SK-N-SH treated with all-trans-retinoic acid at 6 μM for 48 hours (cell line): ENCODE data around the gene CDC42SE2.
A peak's percentile ranks its signal among the peaks of the same experiment; 100 is the strongest.

Source experiments
- ATAC-seq: fragments of 200-7000 bp; cut with Tn5 transposase; 3 replicates; pipeline ENCODE4 v1.9.1; 2020; ENCODE audit warnings: mild to moderate bottlenecking, moderate library complexity
- ARNTL ChIP-seq: fragments of 450-650 bp; formaldehyde crosslinking; IDR thresholded peaks from 2 replicates; pipeline ENCODE4 v1.5.0; 2020; ENCODE audit warnings: low read depth, mild to moderate bottlenecking, moderate library complexity, borderline replicate concordance
- BACH2 ChIP-seq: fragments of 250-450 bp; sonication (Bioruptor Pico); IDR thresholded peaks from 2 replicates; pipeline ENCODE4 v1.9.0; 2021; ENCODE audit warnings: mild to moderate bottlenecking, borderline replicate concordance
- CSDC2 ChIP-seq: fragments of 250-450 bp; sonication (Bioruptor Pico); IDR thresholded peaks from 2 replicates; pipeline ENCODE4 v1.5.0; 2020; ENCODE audit warnings: mild to moderate bottlenecking, moderate library complexity
- ESRRG ChIP-seq: fragments of 250-450 bp; sonication (Bioruptor Pico); IDR thresholded peaks from 2 replicates; pipeline ENCODE4 v1.6.1; 2021; ENCODE audit warnings: mild to moderate bottlenecking
- GLIS3 ChIP-seq: fragments of 250-450 bp; sonication (Bioruptor Pico); IDR thresholded peaks from 2 replicates; pipeline ENCODE4 v1.5.0; 2020; ENCODE audit warnings: mild to moderate bottlenecking, moderate library complexity
- ISL1 ChIP-seq: fragments of 250-450 bp; sonication (Bioruptor Pico); IDR thresholded peaks from 2 replicates; pipeline ENCODE4 v2.1.2; 2022; ENCODE audit warnings: mild to moderate bottlenecking, moderate library complexity
- OSR1 ChIP-seq: fragments of 250-450 bp; sonication (Bioruptor Pico); IDR thresholded peaks from 2 replicates; pipeline ENCODE4 v1.8.0; 2022; ENCODE audit warnings: moderate library complexity, mild to moderate bottlenecking, inconsistent platforms
- POU6F1 ChIP-seq: fragments of 250-450 bp; sonication (Bioruptor Pico); IDR thresholded peaks from 2 replicates; pipeline ENCODE4 v1.8.0; 2021; ENCODE audit warnings: low read depth, mild to moderate bottlenecking, moderate library complexity, borderline replicate concordance
- PPARA ChIP-seq: fragments of 250-450 bp; sonication (Bioruptor Pico); IDR thresholded peaks from 2 replicates; pipeline ENCODE4 v1.5.0; 2020; ENCODE audit warnings: mild to moderate bottlenecking, borderline replicate concordance
- RARB ChIP-seq: fragments of 250-450 bp; sonication (Bioruptor Pico); IDR thresholded peaks from 2 replicates; pipeline ENCODE4 v1.8.0; 2021; ENCODE audit warnings: mild to moderate bottlenecking, moderate library complexity
- SNAI2 ChIP-seq: fragments of 250-450 bp; sonication (Bioruptor Pico); IDR thresholded peaks from 2 replicates; pipeline ENCODE4 v1.5.0; 2020; ENCODE audit warnings: mild to moderate bottlenecking, moderate library complexity
- TCF4 ChIP-seq: fragments of 250-450 bp; sonication (Bioruptor Pico); IDR thresholded peaks from 2 replicates; pipeline ENCODE4 v1.8.0; 2021; ENCODE audit warnings: mild to moderate bottlenecking, moderate library complexity, borderline replicate concordance
- TOX ChIP-seq: fragments of 250-450 bp; sonication (Bioruptor Pico); IDR thresholded peaks from 2 replicates; pipeline ENCODE4 v1.8.0; 2021; ENCODE audit warnings: mild to moderate bottlenecking, moderate library complexity, borderline replicate concordance
- ZFP3 ChIP-seq: fragments of 250-450 bp; sonication (Bioruptor Pico); IDR thresholded peaks from 2 replicates; pipeline ENCODE4 v1.5.0; 2020; ENCODE audit warnings: mild to moderate bottlenecking, moderate library complexity
- ZFP30 ChIP-seq: fragments of 450-650 bp; formaldehyde crosslinking; IDR thresholded peaks from 2 replicates; pipeline ENCODE4 v1.5.0; 2022; ENCODE audit warnings: mild to moderate bottlenecking, moderate library complexity
- ZNF565 ChIP-seq: fragments of 450-650 bp; formaldehyde crosslinking; conservative IDR thresholded peaks from 2 replicates; pipeline ENCODE4 v1.5.0; 2020; ENCODE audit warnings: low read depth, mild to moderate bottlenecking, moderate library complexity
- ZNF70 ChIP-seq: fragments of 450-650 bp; formaldehyde crosslinking; IDR thresholded peaks from 2 replicates; pipeline ENCODE4 v1.5.0; 2020; ENCODE audit warnings: mild to moderate bottlenecking, moderate library complexity
- ZNF8 ChIP-seq: fragments of 450-650 bp; formaldehyde crosslinking; IDR thresholded peaks from 2 replicates; pipeline ENCODE4 v1.5.0; 2020; ENCODE audit warnings: mild to moderate bottlenecking, moderate library complexity
- TF ChIP-seq, protein P1 (sequence below): fragments of 250-450 bp; sonication (Bioruptor Pico); IDR thresholded peaks from 2 replicates; pipeline ENCODE4 v1.5.1; 2021; ENCODE audit warnings: mild to moderate bottlenecking, moderate library complexity
- TF ChIP-seq, protein P2 (sequence below): fragments of 250-450 bp; sonication (Bioruptor Pico); IDR thresholded peaks from 2 replicates; pipeline ENCODE4 v1.8.0; 2020; ENCODE audit warnings: mild to moderate bottlenecking, moderate library complexity, borderline replicate concordance

Gene CDC42SE2

DNA sequence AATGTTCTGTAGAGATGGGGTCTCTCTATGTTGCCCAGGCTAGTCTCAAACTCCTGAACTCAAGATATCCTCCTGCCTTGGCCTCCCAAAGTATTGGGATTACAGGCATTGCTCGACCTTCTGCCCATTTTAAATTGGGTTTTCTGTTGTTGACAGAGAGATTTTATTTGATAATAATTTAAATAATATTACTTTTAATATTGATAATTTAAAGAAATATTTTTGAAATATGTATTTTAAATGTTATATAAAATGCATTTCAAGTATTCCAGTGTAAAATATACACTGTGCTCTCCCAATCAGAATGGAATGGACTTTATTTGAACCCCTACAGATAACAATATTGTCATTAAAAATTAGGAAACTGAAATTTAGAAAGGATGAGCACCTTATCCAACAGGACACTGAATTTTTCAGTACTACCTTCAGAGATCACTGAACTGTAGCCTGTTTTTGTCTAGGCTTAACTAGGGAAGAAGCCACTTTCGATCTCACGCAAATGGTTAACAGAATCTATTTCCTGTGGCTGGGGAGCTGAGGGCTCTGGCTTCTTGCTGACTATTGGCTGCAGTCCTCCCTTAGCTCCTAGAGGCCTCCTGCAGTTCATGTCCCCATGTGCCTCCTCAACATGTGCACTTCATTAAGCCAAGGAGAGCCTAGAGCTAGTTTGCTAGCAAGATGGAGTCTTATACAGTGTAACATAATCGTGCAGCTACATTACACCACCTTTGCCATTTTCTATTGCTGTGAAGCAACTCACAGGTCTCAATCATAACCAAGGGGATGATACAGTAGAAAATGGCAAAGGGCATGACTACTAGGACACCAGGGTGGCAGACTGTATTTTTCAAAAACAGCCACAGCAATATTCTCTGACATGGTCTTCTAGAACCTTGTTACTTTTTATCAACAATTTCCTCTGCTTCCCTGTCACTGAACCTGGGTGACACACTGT is 150.0 kb downstream of the CDC42SE2 start:
- peak; percentile 55; the same call in 1 of the 3 replicates for ATAC-seq

DNA sequence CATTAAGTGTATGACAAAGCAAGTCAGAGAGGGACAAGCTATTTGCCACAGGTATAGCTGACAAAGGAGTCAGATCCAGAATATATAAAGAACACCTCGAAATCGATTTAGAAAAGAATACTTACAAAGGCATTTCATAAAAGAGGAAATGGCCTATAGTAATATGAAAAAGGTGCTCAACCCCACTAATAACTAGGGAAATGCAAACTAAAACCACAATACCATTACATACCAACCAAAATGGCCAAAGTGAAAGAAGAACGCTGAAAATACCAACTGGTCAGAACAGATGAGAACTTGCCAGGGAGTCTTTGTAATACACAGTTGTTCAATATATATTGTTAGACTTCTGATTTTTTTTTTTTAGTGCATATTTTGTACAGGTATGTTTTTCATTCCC is 152.9 kb downstream of the CDC42SE2 start:
- no peak for TF ChIP-seq ISL1 (CRISPR knock-in tag)
- ATAC-seq = no peak

More for the DNA sequence above, 150.0 kb downstream of the CDC42SE2 start:
- TF ChIP-seq POU6F1 (CRISPR knock-in tag) = no peak
- TF ChIP-seq TOX (CRISPR knock-in tag) = no peak
- no peak for TF ChIP-seq CSDC2 (CRISPR knock-in tag)
- TF ChIP-seq ZFP30 (CRISPR knock-in tag) = no peak
- TF ChIP-seq OSR1 (CRISPR knock-in tag) = no peak
- TF ChIP-seq TCF4 (CRISPR knock-in tag) = no peak
- TF ChIP-seq, protein P1, sequence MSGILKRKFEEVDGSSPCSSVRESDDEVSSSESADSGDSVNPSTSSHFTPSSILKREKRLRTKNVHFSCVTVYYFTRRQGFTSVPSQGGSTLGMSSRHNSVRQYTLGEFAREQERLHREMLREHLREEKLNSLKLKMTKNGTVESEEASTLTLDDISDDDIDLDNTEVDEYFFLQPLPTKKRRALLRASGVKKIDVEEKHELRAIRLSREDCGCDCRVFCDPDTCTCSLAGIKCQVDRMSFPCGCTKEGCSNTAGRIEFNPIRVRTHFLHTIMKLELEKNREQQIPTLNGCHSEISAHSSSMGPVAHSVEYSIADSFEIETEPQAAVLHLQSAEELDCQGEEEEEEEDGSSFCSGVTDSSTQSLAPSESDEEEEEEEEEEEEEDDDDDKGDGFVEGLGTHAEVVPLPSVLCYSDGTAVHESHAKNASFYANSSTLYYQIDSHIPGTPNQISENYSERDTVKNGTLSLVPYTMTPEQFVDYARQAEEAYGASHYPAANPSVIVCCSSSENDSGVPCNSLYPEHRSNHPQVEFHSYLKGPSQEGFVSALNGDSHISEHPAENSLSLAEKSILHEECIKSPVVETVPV (CRISPR knock-in tag) = no peak
- no peak for TF ChIP-seq ISL1 (CRISPR knock-in tag)
- TF ChIP-seq ZFP3 (CRISPR knock-in tag) = no peak
- TF ChIP-seq BACH2 (CRISPR knock-in tag) = no peak
- TF ChIP-seq, protein P2, sequence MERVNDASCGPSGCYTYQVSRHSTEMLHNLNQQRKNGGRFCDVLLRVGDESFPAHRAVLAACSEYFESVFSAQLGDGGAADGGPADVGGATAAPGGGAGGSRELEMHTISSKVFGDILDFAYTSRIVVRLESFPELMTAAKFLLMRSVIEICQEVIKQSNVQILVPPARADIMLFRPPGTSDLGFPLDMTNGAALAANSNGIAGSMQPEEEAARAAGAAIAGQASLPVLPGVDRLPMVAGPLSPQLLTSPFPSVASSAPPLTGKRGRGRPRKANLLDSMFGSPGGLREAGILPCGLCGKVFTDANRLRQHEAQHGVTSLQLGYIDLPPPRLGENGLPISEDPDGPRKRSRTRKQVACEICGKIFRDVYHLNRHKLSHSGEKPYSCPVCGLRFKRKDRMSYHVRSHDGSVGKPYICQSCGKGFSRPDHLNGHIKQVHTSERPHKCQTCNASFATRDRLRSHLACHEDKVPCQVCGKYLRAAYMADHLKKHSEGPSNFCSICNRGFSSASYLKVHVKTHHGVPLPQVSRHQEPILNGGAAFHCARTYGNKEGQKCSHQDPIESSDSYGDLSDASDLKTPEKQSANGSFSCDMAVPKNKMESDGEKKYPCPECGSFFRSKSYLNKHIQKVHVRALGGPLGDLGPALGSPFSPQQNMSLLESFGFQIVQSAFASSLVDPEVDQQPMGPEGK (CRISPR knock-in tag) = no peak
- TF ChIP-seq ZNF70 = no peak
- no peak for TF ChIP-seq PPARA (CRISPR knock-in tag)
- TF ChIP-seq ZNF565 = no peak
- no peak for TF ChIP-seq RARB (CRISPR knock-in tag)

DNA sequence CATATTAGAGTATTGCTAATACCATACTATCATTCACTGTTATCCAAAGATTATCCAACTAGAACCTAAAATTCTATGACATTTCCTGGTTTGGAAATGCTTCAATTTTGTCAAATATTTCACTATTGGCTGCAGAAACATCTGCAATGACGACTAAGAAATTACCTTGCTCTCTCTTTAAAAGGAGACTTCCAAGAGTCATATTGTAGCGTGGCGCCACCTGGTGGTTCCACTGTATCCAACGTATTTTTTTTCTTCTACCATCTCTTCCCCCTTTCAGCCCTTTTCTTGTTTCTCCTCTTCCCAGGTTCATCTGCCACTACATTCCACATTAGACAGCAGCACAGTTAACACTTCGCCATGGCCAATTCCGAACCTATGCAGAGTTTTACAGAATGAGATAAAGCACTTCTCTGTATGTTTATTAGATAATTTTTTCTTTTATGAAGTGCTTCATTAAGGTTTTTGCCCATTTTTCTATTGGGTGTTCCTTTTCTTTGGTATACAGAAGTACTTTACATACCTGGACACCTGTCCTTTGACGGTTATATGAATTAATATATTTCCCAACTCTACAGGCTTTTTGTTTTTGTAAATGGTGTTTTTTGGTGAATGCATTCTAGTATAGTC is 153.5 kb downstream of the CDC42SE2 start:
- TF ChIP-seq ISL1 (CRISPR knock-in tag) = no peak
- no peak for TF ChIP-seq ZNF565
- TF ChIP-seq ZFP3 (CRISPR knock-in tag) = no peak
- TF ChIP-seq OSR1 (CRISPR knock-in tag) = no peak
- no peak for TF ChIP-seq ZNF70
- TF ChIP-seq GLIS3 = no peak
- peak; percentile 87 for ATAC-seq

- ATAC-seq = no peak
- TF ChIP-seq TCF4 (CRISPR knock-in tag) (no peak), PPARA (CRISPR knock-in tag) (no peak), TOX (CRISPR knock-in tag) (no peak), ZNF8 (CRISPR knock-in tag) (no peak), ZFP3 (CRISPR knock-in tag) (no peak), SNAI2 (CRISPR knock-in tag) (no peak), ZFP30 (CRISPR knock-in tag) (no peak), ESRRG (CRISPR knock-in tag) (no peak), CSDC2 (CRISPR knock-in tag) (no peak), GLIS3 (no peak), ARNTL (CRISPR knock-in tag) (no peak), POU6F1 (CRISPR knock-in tag) (no peak)
- TF ChIP-seq, protein P2 (CRISPR knock-in tag) = no peak
- TF ChIP-seq, protein P1 (CRISPR knock-in tag) = no peak
These were observed 155.0 kb downstream of the CDC42SE2 start for GRCh38 chr5:131418846-131419245.
